OCI-LY1 (cell line): Measurements from ENCODE around the gene KCP.

Experiments used
- H2AFZ ChIP-seq: fragments of 200-600 bp; sonication (generic), shearing (Covaris generic); 2 replicates; pipeline ENCODE4 v1.6.0; 2014; ENCODE audit warnings: antibody characterized with exemption, mild to moderate bottlenecking, low read length
- H3F3A ChIP-seq: fragments of 200-600 bp; sonication (generic), shearing (Covaris generic); 2 replicates; pipeline ENCODE4 v1.6.0; 2014; ENCODE audit warnings: mild to moderate bottlenecking, antibody characterized with exemption, low read length, moderate library complexity; ENCODE audit not compliant: insufficient read depth
- H3K27ac ChIP-seq: fragments of 200-600 bp; sonication (generic); 2 replicates; pipeline ENCODE4 v1.5.1; 2014; ENCODE audit warnings: low read length, mixed run types, mild to moderate bottlenecking, low read depth; ENCODE audit not compliant: poor library complexity, severe bottlenecking
- H3K27me3 ChIP-seq: fragments of 200-600 bp; sonication (generic); 2 replicates; pipeline ENCODE4 v1.6.0; 2014; ENCODE audit warnings: antibody characterized with exemption, mild to moderate bottlenecking, low read length, moderate library complexity; ENCODE audit not compliant: insufficient read depth
- H3K36me3 ChIP-seq: fragments of 200-600 bp; sonication (generic); 2 replicates; pipeline ENCODE4 v1.6.1; 2014; ENCODE audit warnings: mild to moderate bottlenecking, antibody characterized with exemption, low read length, moderate library complexity, mixed read lengths; ENCODE audit not compliant: insufficient read depth
- H3K4me1 ChIP-seq: fragments of 200-600 bp; sonication (generic); 2 replicates; pipeline ENCODE4 v1.5.1; 2014; ENCODE audit warnings: mild to moderate bottlenecking, low read length, moderate library complexity; ENCODE audit not compliant: insufficient read depth, severe bottlenecking
- H3K4me2 ChIP-seq: fragments of 200-600 bp; sonication (generic), shearing (Covaris generic); 2 replicates; pipeline ENCODE4 v1.6.1; 2014; ENCODE audit warnings: low read length
- H3K4me3 ChIP-seq: fragments of 200-600 bp; sonication (generic); 2 replicates; pipeline ENCODE4 v1.5.1; 2014; ENCODE audit warnings: low read length, low read depth, mild to moderate bottlenecking, mixed read lengths; ENCODE audit not compliant: poor library complexity, severe bottlenecking
- H3K79me2 ChIP-seq: fragments of 200-600 bp; shearing (Covaris generic); 2 replicates; pipeline ENCODE4 v1.6.1; 2016; ENCODE audit warnings: mixed run types, low read length, mixed read lengths; ENCODE audit not compliant: insufficient read depth
- H3K9ac ChIP-seq: fragments of 200-600 bp; sonication (generic), shearing (Covaris generic); 2 replicates; pipeline ENCODE4 v1.6.1; 2014; ENCODE audit warnings: mild to moderate bottlenecking, low read length, mixed read lengths
- H3K9me2 ChIP-seq: fragments of 200-600 bp; sonication (generic), shearing (Covaris generic); 2 replicates; pipeline ENCODE4 v1.6.1; 2014; ENCODE audit warnings: low read depth, mild to moderate bottlenecking, low read length, mixed read lengths
- H3K9me3 ChIP-seq: fragments of 200-600 bp; shearing (Covaris generic); 2 replicates; pipeline ENCODE4 v1.6.1; 2014; ENCODE audit warnings: low read length, mixed read lengths
- H4K20me1 ChIP-seq: fragments of 200-600 bp; sonication (generic), shearing (Covaris generic); 2 replicates; pipeline ENCODE4 v1.6.0; 2016; ENCODE audit warnings: mild to moderate bottlenecking, low read length; ENCODE audit not compliant: insufficient read depth
- CTCF ChIP-seq: fragments of 200-600 bp; sonication (generic), shearing (Covaris generic); IDR thresholded peaks from 2 replicates; pipeline ENCODE4 v1.5.1; 2017; ENCODE audit warnings: mild to moderate bottlenecking, antibody characterized with exemption, low read length, moderate library complexity, mixed read lengths
- EZH2 ChIP-seq: fragments of 200-600 bp; sonication (generic), shearing (Covaris generic); IDR thresholded peaks from 2 replicates; pipeline ENCODE4 v1.8.0; 2017; ENCODE audit warnings: borderline replicate concordance, mixed run types, mild to moderate bottlenecking, antibody characterized with exemption, low read length, moderate library complexity, mixed read lengths

The KCP gene

GRCh38 chr7:128837521-128837921 is 73.0 kb downstream of the KCP start:
- Histone ChIP-seq H3K36me3 (no peaks in the 10 kb centered on the region), H3K27me3 (peaks cover 5% of the 10 kb centered on the region), H2AFZ (no peak overlapping the region), H3K79me2 (no peaks in the 10 kb centered on the region), H4K20me1 (no peaks in the 10 kb centered on the region), H3K9me3 (no peaks in the 10 kb centered on the region), H3K4me2 (no peak overlapping the region), H3K27ac (no peak overlapping the region), H3K9me2 (no peaks in the 10 kb centered on the region), H3K4me3 (no peak overlapping the region), H3F3A (no peaks in the 10 kb centered on the region), H3K4me1 (peaks cover 3% of the 10 kb centered on the region), H3K9ac (no peak overlapping the region)
- no peak for TF ChIP-seq EZH2
- TF ChIP-seq CTCF, result no peak

GRCh38 chr7:128836729-128837348 is 73.7 kb downstream of the KCP start:
- TF ChIP-seq CTCF (no peak), EZH2 (no peak)
- Histone ChIP-seq H2AFZ (no peak overlapping the region), H3F3A (no peaks in the 10 kb centered on the region), H3K4me1 (peaks cover 2% of the 10 kb centered on the region), H4K20me1 (no peaks in the 10 kb centered on the region), H3K27ac (no peak overlapping the region), H3K79me2 (no peaks in the 10 kb centered on the region), H3K36me3 (no peaks in the 10 kb centered on the region), H3K27me3 (peaks cover 5% of the 10 kb centered on the region), H3K9me3 (no peaks in the 10 kb centered on the region), H3K4me3 (no peak overlapping the region), H3K4me2 (no peak overlapping the region), H3K9ac (no peak overlapping the region), H3K9me2 (no peaks in the 10 kb centered on the region)

- H3K27me3 ChIP-seq, result peaks cover 5% of the 10 kb centered on the region
- no peaks in the 10 kb centered on the region for H3K9me2 ChIP-seq
- no peaks in the 10 kb centered on the region for H3K9me3 ChIP-seq
- H4K20me1 ChIP-seq, result no peaks in the 10 kb centered on the region
- no peak overlapping the region for H2AFZ ChIP-seq
- no peak overlapping the region for H3K4me2 ChIP-seq
- no peak overlapping the region for H3K9ac ChIP-seq
- H3F3A ChIP-seq, result no peaks in the 10 kb centered on the region
- no peaks in the 10 kb centered on the region for H3K79me2 ChIP-seq
- H3K4me1 ChIP-seq, result no peaks in the 10 kb centered on the region
- H3K4me3 ChIP-seq, result no peak overlapping the region
- H3K36me3 ChIP-seq, result no peaks in the 10 kb centered on the region
- no peak overlapping the region for H3K27ac ChIP-seq
- no peak for TF ChIP-seq CTCF
- TF ChIP-seq EZH2, result no peak
These were observed 74.5 kb downstream of the KCP start for GRCh38 chr7:128835790-128836641.
